M059J (cell line): ENCODE data around the gene AOC3. TPM values are rescaled to one million over a fixed set of nuclear protein-coding genes. Genes with fewer than 3 reads are reported as not detected.
A peak's percentile ranks its signal among the peaks of the same experiment; 100 is the strongest.
"Not testable (repeated sequence)": the region's sequence is repeated elsewhere in the genome, so short reads cannot be mapped to it uniquely, and the experiment has no call there.

Experiments
- DNase-seq: peaks from one replicate; pipeline ENCODE4 v3.0.0-alpha.2; 2012; ENCODE audit warnings: low read depth
- total RNA-seq: library from RNA; depleted of rRNA; stranded (reverse); fragments of >200 nt; shearing (Covaris generic); gene quantifications from 2 replicates; pipeline ENCODE4 v1.2.3, GENCODE V29; 2014

The AOC3 gene
- total RNA-seq, 1 experiment from 2014 or later, result 0.02 TPM

DNA sequence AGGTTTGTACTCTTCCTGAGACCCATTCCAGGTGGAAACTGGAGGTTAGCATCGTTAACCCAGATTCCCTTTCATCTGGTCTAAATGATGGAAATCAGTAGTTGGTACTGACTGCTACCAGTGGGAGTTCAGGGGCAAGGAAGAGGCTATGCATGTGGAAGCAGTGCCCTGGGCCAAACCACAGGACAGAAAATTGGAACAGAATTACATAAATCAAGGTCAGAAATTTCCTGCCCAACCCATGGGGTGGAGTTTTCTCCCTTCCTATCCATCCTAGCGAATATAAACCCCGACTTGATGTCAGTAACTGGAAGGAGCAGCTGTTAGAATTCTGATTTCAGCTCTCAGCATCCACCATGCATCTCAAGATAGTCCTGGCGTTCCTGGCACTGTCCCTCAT, 6.7 kb upstream of the AOC3 start, which contains the start of gene AOC2:
Gene AOC2 (plus strand): TSS at position 310 of the 400 bp plus-strand sequence. CDS start 47 bp downstream, at position 357.
- DNase-seq, result no peak

DNA sequence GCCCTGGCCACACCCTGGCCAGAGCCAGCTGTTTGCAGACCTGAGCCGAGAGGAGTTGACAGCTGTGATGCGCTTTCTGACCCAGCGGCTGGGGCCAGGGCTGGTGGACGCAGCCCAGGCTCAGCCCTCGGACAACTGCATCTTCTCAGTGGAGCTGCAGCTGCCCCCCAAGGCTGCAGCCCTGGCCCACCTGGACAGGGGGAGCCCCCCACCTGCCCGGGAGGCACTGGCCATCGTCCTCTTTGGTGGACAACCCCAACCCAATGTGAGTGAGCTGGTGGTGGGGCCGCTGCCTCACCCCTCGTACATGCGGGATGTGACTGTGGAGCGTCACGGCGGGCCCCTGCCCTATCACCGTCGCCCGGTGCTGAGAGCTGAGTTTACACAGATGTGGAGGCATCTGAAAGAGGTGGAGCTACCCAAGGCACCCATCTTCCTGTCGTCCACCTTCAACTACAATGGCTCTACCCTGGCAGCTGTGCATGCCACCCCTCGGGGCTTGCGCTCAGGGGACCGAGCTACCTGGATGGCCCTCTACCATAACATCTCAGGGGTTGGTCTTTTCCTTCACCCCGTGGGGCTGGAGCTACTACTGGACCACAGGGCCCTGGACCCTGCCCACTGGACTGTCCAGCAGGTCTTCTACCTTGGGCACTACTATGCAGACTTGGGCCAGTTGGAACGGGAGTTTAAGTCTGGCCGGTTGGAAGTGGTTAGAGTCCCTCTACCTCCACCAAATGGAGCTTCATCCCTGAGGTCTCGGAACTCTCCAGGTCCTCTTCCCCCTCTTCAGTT, 6.0 kb upstream of the AOC3 start:
- DNase-seq, result no peak

DNA sequence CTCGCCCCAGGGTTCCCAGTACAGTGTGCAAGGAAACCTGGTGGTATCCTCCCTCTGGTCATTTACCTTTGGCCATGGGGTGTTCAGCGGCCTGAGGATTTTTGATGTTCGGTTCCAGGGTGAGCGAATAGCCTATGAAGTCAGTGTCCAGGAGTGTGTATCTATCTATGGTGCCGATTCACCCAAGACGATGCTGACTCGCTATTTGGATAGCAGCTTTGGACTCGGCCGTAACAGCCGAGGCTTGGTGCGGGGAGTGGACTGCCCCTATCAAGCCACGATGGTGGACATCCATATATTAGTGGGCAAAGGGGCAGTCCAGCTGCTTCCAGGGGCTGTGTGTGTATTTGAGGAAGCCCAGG, 5.5 kb upstream of the AOC3 start:
- DNase-seq, result no peak

DNA sequence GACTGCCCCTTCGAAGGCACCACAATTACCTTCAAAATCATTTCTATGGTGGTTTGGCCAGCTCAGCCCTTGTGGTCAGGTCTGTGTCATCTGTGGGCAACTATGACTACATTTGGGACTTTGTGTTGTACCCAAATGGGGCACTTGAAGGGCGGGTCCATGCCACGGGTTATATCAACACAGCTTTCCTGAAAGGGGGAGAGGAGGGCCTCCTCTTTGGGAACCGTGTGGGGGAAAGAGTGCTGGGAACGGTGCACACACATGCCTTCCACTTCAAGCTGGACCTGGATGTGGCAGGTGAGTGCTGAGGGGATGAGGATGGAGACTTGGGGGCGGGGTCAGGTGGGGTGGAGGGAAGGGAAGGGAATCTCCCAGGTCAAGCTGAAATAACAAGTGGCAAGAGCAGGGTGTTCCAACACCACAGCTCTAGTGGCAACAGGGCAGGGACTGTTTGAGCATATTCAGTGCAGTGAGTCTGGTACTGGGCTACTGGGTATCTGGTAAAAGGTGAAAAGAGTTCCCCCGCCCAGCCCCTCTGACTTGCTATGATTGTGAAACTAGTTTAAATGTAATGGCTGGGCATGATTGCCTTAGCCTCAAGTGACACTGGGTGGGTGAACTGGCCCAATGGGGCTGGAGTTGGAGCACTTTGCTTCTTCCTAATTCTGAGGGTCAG, 4.9 kb upstream of the AOC3 start:
- DNase-seq, result peak; percentile 77

DNA sequence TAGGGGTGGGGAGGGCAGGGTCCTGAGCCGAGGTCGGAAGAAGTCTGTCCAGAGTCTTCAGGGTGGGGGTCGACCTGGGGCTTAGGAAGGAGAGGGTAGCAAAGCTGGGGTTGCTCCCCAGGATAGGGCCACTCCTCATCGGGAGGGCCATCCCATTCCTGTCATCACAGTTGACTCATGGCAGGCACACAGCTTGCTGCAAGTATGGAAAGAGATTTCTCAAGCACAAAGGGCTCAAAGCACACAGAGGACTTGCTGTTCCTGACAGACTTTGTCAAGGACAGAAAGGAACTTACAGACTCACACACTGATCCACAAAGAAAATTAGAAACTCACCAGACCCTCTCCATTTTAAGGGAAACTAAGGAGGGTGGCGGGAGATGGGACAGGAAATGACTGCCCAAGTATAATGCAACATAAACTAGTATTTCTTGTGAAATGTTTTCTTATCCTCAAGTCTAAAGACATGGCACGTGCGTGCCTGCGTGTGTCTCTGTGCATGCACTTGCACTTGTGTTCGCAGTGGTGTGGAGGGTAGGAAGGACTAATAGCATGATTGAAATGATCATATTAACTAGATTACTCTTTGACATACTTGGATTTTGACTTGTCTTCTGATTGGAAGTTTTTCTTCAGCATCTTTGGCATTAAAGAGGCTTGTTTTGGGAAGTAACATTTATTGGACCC, 4.3 kb upstream of the AOC3 start:
- DNase-seq, result no peak

DNA sequence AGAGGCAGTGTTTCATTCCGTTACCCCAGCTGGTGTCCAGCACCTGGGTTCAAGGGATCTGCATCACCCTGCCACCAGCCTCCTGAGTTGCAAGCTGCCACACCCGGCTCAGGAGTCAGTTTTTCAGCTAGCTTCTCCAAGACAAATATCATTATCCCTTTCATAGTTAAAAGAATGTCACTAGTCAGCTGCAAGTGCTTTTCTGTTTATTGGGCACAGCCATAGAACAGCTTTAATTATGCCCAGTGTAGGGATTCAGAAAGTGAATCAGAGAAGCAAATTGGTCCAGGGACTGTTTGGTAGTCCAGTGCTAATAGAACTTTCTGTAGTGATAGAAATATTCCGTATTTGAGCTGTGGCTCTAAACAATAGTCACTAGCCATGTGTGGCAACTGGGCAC, 2.9 kb upstream of the AOC3 start:
- DNase-seq, result no peak

DNA sequence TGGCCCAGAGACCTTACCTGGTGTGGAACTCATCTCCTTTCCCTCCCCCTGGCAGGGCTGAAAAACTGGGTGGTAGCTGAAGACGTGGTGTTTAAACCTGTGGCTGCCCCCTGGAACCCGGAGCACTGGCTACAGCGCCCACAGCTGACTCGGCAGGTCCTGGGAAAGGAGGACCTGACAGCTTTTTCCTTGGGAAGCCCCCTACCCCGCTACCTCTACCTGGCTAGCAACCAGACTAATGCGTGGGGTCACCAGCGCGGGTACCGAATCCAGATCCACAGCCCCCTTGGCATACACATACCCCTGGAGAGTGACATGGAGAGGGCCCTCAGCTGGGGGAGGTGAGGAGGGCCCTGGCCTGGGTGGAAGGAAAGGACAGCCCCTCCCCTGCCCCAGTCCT, 2.0 kb upstream of the AOC3 start:
- DNase-seq, result no peak

DNA sequence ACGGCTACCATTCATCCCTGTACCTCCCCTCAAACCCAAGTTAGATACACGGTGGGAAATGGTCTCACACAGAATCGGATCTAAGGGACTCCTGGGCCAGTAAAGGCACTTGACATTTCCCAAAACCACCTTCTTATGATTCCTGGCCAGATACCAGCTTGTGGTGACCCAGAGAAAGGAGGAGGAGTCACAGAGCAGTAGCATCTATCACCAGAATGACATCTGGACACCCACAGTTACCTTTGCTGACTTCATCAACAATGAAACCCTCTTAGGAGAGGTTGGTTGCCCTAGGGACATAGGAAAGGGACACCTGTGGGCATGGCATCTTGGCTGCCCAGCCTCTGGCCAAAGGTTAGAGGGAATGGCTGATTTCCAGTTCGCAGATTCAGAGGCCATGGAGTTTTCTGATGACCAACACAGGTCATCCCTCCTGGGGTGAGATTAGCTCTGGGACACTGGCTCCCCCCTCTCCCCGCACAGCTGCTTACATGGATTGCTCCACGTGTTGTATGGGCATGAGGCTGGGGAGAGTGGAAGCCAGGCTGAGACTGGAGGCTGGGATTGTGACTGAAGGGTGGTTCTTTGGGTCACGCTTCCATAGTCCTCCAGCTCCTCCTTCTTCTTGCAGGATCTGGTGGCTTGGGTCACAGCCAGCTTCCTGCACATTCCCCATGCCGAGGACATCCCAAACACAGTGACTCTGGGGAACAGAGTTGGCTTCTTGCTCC, 1.4 kb upstream of the AOC3 start:
- DNase-seq, result no peak

DNA sequence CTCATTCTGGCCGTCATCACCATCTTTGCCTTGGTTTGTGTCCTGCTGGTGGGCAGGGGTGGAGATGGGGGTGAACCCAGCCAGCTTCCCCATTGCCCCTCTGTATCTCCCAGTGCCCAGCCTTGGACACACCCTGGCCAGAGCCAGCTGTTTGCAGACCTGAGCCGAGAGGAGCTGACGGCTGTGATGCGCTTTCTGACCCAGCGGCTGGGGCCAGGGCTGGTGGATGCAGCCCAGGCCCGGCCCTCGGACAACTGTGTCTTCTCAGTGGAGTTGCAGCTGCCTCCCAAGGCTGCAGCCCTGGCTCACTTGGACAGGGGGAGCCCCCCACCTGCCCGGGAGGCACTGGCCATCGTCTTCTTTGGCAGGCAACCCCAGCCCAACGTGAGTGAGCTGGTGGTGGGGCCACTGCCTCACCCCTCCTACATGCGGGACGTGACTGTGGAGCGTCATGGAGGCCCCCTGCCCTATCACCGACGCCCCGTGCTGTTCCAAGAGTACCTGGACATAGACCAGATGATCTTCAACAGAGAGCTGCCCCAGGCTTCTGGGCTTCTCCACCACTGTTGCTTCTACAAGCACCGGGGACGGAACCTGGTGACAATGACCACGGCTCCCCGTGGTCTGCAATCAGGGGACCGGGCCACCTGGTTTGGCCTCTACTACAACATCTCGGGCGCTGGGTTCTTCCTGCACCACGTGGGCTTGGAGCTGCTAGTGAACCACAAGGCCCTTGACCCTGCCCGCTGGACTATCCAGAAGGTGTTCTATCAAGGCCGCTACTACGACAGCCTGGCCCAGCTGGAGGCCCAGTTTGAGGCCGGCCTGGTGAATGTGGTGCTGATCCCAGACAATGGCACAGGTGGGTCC, 607 bp downstream of the AOC3 start:
- not testable (repeated sequence) for DNase-seq

DNA sequence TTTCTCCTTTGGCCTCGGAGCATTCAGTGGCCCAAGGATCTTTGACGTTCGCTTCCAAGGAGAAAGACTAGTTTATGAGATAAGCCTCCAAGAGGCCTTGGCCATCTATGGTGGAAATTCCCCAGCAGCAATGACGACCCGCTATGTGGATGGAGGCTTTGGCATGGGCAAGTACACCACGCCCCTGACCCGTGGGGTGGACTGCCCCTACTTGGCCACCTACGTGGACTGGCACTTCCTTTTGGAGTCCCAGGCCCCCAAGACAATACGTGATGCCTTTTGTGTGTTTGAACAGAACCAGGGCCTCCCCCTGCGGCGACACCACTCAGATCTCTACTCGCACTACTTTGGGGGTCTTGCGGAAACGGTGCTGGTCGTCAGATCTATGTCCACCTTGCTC, 1.4 kb downstream of the AOC3 start:
- DNase-seq, result no peak

DNA sequence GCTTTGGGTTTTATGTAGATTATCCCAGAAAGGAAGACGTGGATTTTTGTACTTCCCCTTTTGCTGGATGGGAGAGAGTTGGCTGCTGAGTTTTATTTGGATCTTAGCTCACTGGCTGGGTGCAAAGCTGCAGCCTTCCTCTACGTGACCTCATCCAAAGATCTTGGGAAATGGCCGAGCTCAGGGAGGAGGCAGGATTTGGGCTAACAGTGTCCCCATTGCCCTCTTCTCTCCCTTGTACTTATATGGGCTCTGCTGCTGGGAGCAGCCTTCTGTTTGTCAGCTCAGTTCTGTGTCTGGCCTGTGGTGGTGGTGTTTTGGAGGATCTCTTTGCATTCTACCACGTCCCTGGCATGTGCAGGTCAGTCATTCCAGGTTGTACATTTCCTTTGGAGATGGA, 2.0 kb downstream of the AOC3 start:
- DNase-seq, result no peak

DNA sequence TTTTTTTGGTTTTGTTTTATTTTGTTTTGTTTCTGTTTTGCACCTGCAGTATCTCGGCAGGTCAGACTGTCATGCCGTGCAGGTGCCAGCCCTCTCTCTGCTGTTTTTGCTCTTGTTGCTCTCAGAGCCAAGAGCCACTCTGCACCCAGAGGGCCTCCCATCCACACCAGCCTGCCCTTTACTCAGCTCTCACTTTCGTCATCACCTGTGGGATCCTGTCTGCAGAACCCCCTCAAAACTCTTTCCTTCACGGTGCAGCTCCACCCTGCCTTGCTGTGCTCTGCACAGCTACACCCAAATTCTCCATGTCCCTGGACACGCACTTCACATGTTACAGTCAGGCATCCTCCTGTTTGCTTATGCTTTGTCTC, 2.6 kb downstream of the AOC3 start:
- DNase-seq, result no peak

DNA sequence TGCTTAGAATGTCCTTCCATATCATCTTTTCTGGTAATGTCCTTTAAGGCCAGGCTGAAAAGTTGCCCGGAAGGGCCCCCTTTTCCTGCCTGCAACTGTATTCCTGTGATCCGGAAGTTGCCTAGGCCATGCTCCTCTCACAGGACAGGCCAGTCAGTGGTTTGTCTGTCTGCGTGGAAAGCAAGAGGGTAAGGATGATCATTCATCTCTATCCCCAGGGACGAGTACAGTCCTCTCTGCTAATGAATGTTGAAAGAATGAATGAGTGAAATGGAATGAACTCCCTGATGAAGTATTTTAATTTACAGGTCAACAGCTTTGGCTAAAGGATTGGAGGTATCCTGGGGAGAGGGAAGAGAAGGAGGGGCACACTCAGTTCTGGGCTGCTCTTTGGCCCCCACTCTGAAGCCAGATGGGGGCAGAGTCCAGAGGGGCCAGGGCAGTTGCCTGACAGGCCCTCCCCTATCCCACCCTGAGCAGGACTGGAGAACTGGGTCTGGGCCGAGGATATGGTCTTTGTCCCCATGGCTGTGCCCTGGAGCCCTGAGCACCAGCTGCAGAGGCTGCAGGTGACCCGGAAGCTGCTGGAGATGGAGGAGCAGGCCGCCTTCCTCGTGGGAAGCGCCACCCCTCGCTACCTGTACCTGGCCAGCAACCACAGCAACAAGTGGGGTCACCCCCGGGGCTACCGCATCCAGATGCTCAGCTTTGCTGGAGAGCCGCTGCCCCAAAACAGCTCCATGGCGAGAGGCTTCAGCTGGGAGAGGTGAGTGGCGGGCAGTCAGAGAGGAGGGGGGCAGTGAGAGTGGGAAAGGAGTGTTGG, 3.2 kb downstream of the AOC3 start:
- no peak for DNase-seq

DNA sequence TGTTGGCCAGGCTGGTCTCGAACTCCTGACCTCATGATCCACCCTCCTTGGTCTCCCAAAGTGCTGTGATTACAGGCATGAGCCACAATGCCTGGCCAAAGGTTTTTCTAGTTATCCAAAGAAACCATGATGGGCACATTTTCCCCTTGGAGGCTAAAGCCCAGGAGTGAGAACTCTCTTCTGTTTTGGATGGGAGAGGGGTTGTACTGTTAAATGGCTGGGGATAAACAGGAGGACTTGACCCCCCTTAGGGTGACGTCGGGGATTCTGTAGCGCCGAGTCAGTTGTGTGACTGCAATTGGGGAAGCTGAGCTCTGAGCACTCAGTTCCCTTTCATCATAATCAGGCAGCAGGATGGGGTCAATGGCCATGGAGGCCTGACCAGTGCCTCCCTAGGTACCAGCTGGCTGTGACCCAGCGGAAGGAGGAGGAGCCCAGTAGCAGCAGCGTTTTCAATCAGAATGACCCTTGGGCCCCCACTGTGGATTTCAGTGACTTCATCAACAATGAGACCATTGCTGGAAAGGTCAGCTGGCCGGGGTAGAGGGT, 4.1 kb downstream of the AOC3 start:
- no peak for DNase-seq

DNA sequence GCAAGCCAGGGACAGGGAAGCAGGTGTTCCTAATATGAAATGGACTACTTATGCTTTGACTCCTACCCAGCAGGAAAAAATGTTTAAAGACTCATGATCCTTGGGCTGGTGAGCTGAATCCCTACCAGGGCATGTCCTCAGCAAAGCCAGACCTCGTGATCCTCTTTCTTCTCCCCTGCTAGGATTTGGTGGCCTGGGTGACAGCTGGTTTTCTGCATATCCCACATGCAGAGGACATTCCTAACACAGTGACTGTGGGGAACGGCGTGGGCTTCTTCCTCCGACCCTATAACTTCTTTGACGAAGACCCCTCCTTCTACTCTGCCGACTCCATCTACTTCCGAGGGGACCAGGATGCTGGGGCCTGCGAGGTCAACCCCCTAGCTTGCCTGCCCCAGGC, 5.1 kb downstream of the AOC3 start:
- DNase-seq, result not testable (repeated sequence)

DNA sequence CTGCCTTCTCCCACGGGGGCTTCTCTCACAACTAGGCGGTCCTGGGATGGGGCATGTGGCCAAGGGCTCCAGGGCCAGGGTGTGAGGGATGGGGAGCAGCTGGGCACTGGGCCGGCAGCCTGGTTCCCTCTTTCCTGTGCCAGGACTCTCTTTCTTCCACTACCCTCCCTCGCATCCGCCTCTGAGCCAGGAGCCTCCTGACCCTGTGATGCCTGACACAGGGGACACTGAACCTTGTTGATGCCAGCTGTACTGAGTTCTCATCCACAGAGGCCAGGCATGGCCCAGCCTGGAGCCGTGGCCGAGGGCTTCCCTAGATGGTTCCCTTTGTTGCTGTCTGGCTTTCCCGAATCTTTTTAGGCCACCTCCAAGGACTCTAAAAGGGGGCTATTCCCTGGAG, 5.5 kb downstream of the AOC3 start:
- not testable (repeated sequence) for DNase-seq

DNA sequence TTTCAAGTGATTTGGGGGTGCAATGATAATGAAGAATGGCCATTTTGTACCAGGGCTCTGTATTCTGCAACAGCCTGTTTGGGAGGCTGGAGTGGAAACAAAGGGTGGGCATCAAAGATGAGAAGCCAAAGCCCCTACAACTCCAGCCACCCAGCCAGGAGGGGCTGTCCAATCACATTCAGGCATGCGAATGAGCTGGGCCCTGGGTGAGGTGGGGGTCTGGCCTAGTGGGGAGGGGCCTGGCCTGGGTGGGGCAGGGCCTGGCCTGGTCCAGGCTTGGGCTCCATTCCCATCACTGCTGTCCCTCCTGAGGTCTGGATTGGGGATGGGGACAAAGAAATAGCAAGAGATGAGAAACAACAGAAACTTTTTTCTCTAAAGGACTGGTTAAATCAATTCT, 6.4 kb downstream of the AOC3 start:
- no peak for DNase-seq

DNA sequence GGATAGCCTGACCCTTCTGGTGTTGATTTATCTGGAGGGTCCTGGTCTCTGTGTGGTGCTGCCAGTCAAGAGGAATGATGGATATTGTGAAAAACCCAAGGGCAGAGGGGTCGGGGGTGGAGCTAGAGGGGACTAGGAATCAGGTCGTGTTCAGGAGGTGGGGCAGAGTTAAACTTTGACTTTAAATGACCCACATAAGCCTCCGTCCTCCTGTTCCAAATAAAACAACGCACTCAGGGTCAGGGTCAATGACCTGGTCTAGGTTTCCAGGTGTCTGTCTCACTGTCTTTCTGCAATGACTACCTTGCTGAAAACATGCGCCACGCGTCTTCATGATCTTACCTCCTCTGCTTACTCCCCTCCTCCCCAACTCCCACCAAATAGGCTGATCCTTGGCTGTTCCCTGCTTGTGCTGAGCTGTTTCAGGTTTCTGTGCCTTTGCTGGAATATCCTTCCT, 14.7 kb downstream of the AOC3 start:
- no peak for DNase-seq

DNA sequence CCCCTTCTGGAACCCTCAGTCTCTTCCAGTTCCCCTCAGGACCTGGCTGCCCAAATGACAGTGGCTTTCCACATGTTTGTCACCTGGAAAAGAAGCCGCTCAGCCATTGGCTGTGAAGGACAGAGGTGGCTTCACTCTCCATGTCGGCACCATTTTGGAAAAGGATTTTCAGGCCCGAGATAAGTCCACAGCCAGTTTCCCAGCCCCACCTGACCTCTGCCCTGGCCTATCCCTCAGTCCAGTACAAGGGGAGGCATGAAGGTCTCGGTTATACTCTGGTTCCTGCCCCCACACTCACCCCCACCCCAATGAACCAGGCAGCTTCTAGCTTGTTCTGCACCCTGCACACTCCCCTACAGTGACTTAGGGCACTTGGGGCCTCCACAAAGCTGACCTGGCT, 15.2 kb downstream of the AOC3 start:
- no peak for DNase-seq
